Raji (cell line): ENCODE measurements around the gene MPZL3.

Experiments used
- POLR2A ChIP-seq: IDR thresholded peaks from 2 replicates; pipeline ENCODE4 v1.6.1; 2011; ENCODE audit warnings: low read depth, low read length, control low read depth; ENCODE audit not compliant: insufficient read depth

MPZL3 gene, protein sequence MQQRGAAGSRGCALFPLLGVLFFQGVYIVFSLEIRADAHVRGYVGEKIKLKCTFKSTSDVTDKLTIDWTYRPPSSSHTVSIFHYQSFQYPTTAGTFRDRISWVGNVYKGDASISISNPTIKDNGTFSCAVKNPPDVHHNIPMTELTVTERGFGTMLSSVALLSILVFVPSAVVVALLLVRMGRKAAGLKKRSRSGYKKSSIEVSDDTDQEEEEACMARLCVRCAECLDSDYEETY

GRCh38 chr11:118251858-118252652 lies at the start of gene MPZL3:
TSS of gene MPZL3 (minus strand) at chr11:118252365. CDS start at chr11:118252294, 71 bp downstream.
- TF ChIP-seq POLR2A: peak; percentile 77

- no peak for TF ChIP-seq POLR2A
Observed at GRCh38 chr11:118301600-118302195, 49.5 kb upstream of the MPZL3 start.

- no peak for TF ChIP-seq POLR2A
Observed at GRCh38 chr11:118295815-118296454, 43.8 kb upstream of the MPZL3 start.

DNA sequence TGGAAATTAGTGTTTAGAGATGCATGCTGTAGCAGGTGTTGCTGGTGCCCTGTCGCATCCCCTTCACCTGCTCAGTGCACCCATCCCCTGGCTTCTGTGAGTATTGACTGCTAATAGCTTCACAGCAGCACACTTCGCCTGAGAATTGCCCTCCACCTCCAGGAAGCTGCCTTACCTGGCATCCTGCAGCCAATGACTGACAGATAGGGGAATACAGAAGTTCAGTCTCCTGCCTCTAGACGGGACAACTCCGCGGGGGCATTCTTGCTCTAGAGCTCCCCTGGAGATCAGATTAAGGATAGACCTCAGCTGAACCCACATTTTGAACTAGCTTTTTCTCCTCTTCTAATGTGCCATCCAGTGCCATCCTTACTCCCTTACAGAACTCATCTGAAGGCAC lies 43.0 kb upstream of the MPZL3 start:
- no peak for TF ChIP-seq POLR2A

DNA sequence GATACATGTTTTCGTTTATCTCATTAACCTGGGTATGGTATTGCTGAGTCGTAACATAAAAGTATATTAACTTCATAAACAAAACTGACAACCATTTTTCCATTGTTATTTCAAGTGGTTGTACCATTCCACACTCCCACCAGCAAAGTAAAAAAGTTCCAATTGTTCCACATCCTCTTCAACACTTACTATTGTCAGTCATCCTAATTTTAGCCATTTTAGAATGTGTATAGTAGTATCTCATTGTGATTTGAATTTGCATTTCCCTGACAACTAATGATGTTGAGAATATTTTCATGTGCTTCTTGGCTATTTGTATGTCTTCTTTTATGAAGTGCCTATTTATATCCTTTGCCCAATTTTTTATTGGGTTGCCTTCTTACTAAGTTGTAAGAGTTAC lies 41.9 kb upstream of the MPZL3 start:
- TF ChIP-seq POLR2A: no peak

GRCh38 chr11:118291477-118292135 lies 39.4 kb upstream of the MPZL3 start:
- TF ChIP-seq POLR2A: no peak

- TF ChIP-seq POLR2A: no peak
Observed at GRCh38 chr11:118290923-118291322, 38.8 kb upstream of the MPZL3 start.

DNA sequence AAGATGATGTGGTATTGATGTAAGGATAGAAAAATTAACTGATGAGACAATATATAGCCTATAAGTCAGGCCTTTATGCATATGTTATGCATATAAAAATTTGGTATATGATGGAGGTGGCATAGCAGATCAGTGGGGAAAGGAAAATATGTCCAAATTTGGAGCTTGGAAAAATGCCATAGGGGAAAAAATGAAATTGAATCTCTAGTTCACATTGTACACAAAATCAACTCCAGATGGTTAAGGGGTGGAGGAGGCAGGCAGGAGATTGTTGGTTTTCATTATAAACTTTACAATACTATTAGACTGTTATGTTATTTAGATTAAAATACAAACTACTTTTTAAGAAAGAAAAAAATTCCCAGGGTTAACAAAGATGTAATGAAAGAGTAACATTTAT lies 37.2 kb upstream of the MPZL3 start:
- no peak for TF ChIP-seq POLR2A

GRCh38 chr11:118287006-118287405 lies 34.8 kb upstream of the MPZL3 start:
- no peak for TF ChIP-seq POLR2A

DNA sequence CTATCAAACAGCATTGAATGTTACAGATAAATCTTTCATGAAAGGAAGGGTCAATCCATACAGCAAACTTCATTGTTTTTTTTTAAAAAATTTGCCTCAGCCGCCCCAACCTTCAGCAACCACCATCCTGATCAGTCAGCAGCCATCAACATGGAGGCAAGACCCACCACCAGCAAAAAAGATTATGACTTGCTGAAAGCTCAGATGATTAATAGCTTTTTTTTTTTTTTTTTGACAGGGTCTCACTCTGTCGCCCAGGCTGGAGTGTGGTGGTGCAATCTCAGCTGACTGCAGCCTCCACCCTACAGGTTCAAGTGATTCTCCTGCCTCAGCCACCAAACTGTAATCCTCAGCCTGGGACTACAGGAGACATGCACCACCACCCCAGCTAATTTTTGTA lies 34.4 kb upstream of the MPZL3 start:
- no peak for TF ChIP-seq POLR2A

GRCh38 chr11:118283756-118284350 lies 31.7 kb upstream of the MPZL3 start:
- no peak for TF ChIP-seq POLR2A

DNA sequence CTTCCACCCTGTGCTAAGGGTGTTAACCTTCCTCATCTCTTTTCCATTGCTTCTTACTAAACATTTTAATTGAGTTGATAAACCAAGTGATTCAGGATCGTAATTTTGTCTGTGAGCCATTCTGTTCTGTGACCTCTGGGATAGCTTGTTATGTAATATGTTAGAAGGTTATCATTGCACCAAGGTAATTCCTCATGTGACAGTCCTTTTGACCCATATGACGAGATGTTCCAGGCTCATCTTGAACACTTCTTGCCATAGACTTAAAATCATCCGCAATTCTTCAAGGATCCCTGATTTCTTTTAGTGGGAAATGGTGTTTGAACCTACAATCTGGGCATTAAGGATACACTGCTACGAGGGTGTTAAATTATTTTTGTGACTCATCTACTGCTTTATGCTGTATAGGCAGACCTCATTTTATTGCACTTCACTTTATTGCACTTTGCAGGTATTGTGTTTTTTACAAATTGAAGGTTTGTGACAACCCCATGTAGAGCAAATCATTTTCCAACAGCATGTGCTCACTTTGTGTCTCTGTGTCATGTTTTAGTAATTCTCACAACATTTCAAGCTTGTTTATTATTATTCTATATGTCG lies 31.0 kb upstream of the MPZL3 start:
- TF ChIP-seq POLR2A: no peak

DNA sequence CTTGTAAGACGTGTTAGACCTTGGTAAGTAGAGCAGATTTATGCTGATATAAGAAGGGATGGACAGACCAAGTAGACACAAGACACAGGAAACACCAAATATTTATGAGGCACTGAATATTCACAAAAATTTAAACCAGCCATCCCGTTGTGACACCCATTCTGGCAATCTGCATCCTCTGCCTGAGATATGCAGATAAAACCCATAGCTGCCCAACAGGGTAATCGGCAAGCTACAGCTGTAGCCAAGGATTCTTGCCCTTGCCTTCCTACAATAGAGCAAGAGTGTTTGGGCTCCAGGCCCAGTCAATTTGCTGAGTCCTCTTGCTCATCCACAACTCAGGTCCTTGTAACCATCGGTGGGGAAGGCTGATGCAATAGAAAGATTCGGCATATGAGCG lies 30.4 kb upstream of the MPZL3 start:
- no peak for TF ChIP-seq POLR2A

DNA sequence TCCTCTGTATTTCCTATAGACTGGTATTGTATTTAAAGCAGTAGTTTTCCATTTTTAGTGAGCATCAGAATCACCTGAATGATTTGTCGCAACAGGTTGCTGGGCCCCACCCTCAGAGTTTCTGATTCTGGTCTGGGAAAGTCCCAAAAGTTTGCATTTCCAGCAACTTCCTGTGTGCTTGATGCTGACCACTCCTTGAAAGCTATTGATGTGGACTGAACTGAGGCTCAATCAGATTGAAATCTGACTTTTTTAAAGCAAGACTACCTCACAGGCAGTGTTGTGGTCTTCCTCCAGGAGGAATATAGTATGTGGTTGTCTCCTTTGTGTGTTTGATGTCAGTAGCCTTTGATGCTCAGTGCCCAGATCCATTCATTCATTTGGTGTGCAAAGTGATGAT lies 29.1 kb upstream of the MPZL3 start:
- TF ChIP-seq POLR2A: no peak
